ENCODE results near the gene TFCP2L1. TPM values are rescaled to one million over a fixed set of nuclear protein-coding genes. Genes with fewer than 3 reads are reported as not detected.

The TFCP2L1 gene
- total and polyA plus RNA-seq, 9 donors: 0.05 to 13.8 (median 0.86) TPM; not detected in 1

- Histone ChIP-seq H3K27me3 (no peaks in the 10 kb centered on the region), H3K4me3 (no peak overlapping the region), H3K36me3 (no peaks in the 10 kb centered on the region), H3K9me3 (no peaks in the 10 kb centered on the region), H3K27ac (no peak overlapping the region), H3K4me1 (ENCODE audit: insufficient read depth) (no peaks in the 10 kb centered on the region)
- DNase-seq: no peak
- 81 to 83% (median 83%) methylated on average over 9 of the region's 9 CpGs for WGBS, 3 donors
- intact Hi-C loops (cut with DNase I): no loop called here
- no peak for TF ChIP-seq EP300 (IDR thresholded peaks at IDR 0.05)
- TF ChIP-seq POLR2A (IDR thresholded peaks at IDR 0.05): no peak
- TF ChIP-seq CTCF (IDR thresholded peaks at IDR 0.05): no peak
Observed at GRCh38 chr2:121242976-121243375, 42.0 kb downstream of the TFCP2L1 start.

- Histone ChIP-seq H3K27ac (no peak overlapping the region), H3K36me3 (no peaks in the 10 kb centered on the region), H3K9me3 (no peaks in the 10 kb centered on the region), H3K27me3 (no peaks in the 10 kb centered on the region), H3K4me3 (no peak overlapping the region), H3K4me1 (ENCODE audit: insufficient read depth) (no peaks in the 10 kb centered on the region)
- no peak for TF ChIP-seq POLR2A (IDR thresholded peaks at IDR 0.05)
- TF ChIP-seq EP300 (IDR thresholded peaks at IDR 0.05): no peak
- TF ChIP-seq CTCF (IDR thresholded peaks at IDR 0.05): no peak
- 70 to 79% (median 78%) methylated on average over 16 of the region's 16 CpGs for WGBS, 3 donors
- intact Hi-C loops (cut with DNase I): no loop called here
- no peak for DNase-seq
Observed at GRCh38 chr2:121242175-121242875, 42.7 kb downstream of the TFCP2L1 start.

- no peaks in the 10 kb centered on the region for H3K4me1 ChIP-seq (ENCODE audit: insufficient read depth)
Observed at GRCh38 chr2:121241466-121241865, 43.5 kb downstream of the TFCP2L1 start.

GRCh38 chr2:121240436-121240835, 44.6 kb downstream of the TFCP2L1 start:
- intact Hi-C loops (cut with DNase I): no loop called here
- TF ChIP-seq EP300 (IDR thresholded peaks at IDR 0.05): no peak
- TF ChIP-seq CTCF (IDR thresholded peaks at IDR 0.05): no peak
- TF ChIP-seq POLR2A (IDR thresholded peaks at IDR 0.05): no peak
- Histone ChIP-seq H3K4me3 (no peak overlapping the region), H3K4me1 (ENCODE audit: insufficient read depth) (no peaks in the 10 kb centered on the region), H3K9me3 (no peaks in the 10 kb centered on the region), H3K36me3 (no peaks in the 10 kb centered on the region), H3K27me3 (no peaks in the 10 kb centered on the region), H3K27ac (no peak overlapping the region)
- 54 to 62% (median 56%) methylated on average over 6 of the region's 6 CpGs for WGBS, 3 donors
- no peak for DNase-seq

More at GRCh38 chr2:121241466-121241865, 43.5 kb downstream of the TFCP2L1 start:
- Histone ChIP-seq H3K4me3 (no peak overlapping the region), H3K27me3 (no peaks in the 10 kb centered on the region), H3K36me3 (no peaks in the 10 kb centered on the region), H3K27ac (no peak overlapping the region), H3K9me3 (no peaks in the 10 kb centered on the region)
- WGBS, 3 donors: 60 to 91% (median 74%) methylated on average over 3 of the region's 3 CpGs
- no peak for DNase-seq
- intact Hi-C loops (cut with DNase I): no loop called here
- no peak for TF ChIP-seq EP300 (IDR thresholded peaks at IDR 0.05)
- no peak for TF ChIP-seq CTCF (IDR thresholded peaks at IDR 0.05)
